CD4-positive, alpha-beta T cell treated with Interleukin-15 for 1 hour (primary cell): Measurements from ENCODE around the gene CDC42.
A peak's percentile ranks its signal among the peaks of the same experiment; 100 is the strongest.
"Not testable (repeated sequence)": the region's sequence is repeated elsewhere in the genome, so short reads cannot be mapped to it uniquely, and the experiment has no call there.

Source experiments
- DNase-seq: peaks from one replicate; pipeline ENCODE4 v3.0.0-alpha.2; 2020

Gene CDC42

GRCh38 chr1:22052115-22053016 is at the start of gene CDC42:
TSS of gene CDC42 (plus strand) at chr1:22052709. CDS start at chr1:22078479, 25,770 bp downstream.
- peak; percentile 98 for DNase-seq

GRCh38 chr1:22002875-22003274 is 49.6 kb upstream of the CDC42 start:
- DNase-seq: not testable (repeated sequence)

GRCh38 chr1:22003959-22004358 is 48.5 kb upstream of the CDC42 start:
- DNase-seq: not testable (repeated sequence)

- peak; percentile 22 for DNase-seq
These were observed 47.0 kb upstream of the CDC42 start for GRCh38 chr1:22005261-22006149.

- DNase-seq: not testable (repeated sequence)
These were observed 45.8 kb upstream of the CDC42 start for GRCh38 chr1:22006736-22007135.

- not testable (repeated sequence) for DNase-seq
These were observed 45.2 kb upstream of the CDC42 start for GRCh38 chr1:22007262-22007661.

GRCh38 chr1:22009566-22009965 is 42.9 kb upstream of the CDC42 start:
- DNase-seq: not testable (repeated sequence)

GRCh38 chr1:22012752-22013151 is 39.8 kb upstream of the CDC42 start:
- not testable (repeated sequence) for DNase-seq

- DNase-seq: not testable (repeated sequence)
These were observed 37.8 kb upstream of the CDC42 start for GRCh38 chr1:22014575-22015206.

GRCh38 chr1:22018583-22019559 is 33.6 kb upstream of the CDC42 start:
- peak; percentile 78 for DNase-seq

- DNase-seq: no peak
These were observed 31.4 kb upstream of the CDC42 start for GRCh38 chr1:22021061-22021460.

GRCh38 chr1:22024485-22025367 is 27.8 kb upstream of the CDC42 start:
- DNase-seq: peak; percentile 83

GRCh38 chr1:22025368-22026155 is 26.9 kb upstream of the CDC42 start:
- DNase-seq: peak; percentile 92

- DNase-seq: no peak
These were observed 25.6 kb upstream of the CDC42 start for GRCh38 chr1:22026924-22027289.

- DNase-seq: no peak
These were observed 22.5 kb upstream of the CDC42 start for GRCh38 chr1:22030057-22030456.

- no peak for DNase-seq
These were observed 22.0 kb upstream of the CDC42 start for GRCh38 chr1:22030473-22030872.

- DNase-seq: peak; percentile 61
These were observed 21.1 kb upstream of the CDC42 start for GRCh38 chr1:22031214-22031962.

- DNase-seq: not testable (repeated sequence)
These were observed 17.7 kb upstream of the CDC42 start for GRCh38 chr1:22034834-22035233.

- DNase-seq: no peak
These were observed 15.0 kb upstream of the CDC42 start for GRCh38 chr1:22037520-22037919.
